Measurements from ENCODE around the gene INHBC.
"Not testable (repeated sequence)": the region's sequence is repeated elsewhere in the genome, so short reads cannot be mapped to it uniquely, and the experiment has no call there.

The INHBC gene

DNA sequence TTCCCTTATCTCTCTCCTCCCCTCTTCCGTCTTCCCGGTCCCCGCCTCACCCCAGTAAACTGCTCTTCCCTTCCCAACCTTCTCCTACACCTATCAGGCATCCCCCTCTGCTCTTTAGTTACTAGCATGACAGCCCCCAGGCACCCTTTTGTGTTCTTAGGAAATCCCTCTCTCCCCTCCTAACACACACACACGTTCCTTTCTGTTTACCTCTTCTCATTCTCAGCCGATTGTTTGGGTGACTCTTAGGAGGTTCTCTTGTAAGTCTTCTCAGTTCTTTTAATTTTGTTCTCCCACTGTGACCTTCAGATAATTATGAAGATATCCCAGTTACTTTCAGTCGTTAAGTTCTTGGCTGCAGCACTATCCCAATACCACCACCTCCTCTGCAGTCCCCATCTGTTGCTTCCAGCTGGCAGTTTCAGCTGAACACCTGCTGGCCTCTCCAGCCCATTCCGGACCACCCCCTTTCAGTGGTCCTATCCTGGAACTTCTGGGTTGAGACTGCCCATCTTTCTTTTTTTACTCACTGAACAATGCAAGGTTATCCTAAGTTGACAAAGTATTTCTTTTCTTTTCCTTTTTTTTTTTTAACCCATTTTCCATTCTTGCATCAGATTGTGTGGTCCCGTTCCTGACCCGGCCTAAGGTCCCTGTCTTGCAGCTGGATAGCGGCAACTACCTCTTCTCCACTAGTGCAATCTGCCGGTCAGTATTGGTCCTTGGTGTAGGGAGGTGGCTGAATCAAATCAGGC is 54.0 kb downstream of the INHBC start:
- no peak for DNase-seq

DNA sequence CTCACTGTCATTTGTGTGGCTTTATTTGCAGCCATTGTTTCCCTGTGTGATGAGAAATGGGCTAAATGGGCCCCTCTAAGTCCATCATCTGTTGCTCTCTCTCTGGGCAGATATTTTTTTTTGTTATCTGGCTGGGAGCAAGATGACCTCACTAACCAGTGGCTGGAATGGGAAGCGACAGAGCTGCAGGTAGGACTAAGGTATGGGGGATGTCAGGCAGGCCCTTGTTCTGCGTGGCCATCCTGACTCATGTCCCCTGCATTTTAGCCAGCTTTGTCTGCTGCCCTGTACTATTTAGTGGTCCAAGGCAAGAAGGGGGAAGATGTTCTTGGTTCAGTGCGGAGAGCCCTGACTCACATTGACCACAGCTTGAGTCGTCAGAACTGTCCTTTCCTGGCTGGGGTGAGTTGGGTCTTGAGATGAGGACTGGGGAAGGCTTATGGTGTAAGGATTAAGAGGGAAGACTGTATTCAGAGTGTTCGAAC is 54.6 kb downstream of the INHBC start:
- no peak for DNase-seq

DNA sequence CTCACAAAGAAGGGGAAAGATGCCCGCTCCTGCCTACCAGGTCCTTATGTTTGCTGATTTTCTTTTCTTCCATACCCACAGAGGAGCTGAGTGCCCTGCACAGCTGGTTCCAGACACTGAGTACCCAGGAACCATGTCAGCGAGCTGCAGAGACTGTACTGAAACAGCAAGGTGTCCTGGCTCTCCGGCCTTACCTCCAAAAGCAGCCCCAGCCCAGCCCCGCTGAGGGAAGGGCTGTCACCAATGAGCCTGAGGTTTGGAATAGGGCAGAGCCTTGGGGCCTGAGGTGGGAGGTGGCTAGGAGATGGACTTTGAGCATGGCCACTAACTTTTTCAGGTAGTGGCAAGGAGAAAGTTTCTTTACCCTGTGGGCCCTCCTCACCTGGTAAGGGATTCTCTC is 55.5 kb downstream of the INHBC start:
- DNase-seq = no peak

DNA sequence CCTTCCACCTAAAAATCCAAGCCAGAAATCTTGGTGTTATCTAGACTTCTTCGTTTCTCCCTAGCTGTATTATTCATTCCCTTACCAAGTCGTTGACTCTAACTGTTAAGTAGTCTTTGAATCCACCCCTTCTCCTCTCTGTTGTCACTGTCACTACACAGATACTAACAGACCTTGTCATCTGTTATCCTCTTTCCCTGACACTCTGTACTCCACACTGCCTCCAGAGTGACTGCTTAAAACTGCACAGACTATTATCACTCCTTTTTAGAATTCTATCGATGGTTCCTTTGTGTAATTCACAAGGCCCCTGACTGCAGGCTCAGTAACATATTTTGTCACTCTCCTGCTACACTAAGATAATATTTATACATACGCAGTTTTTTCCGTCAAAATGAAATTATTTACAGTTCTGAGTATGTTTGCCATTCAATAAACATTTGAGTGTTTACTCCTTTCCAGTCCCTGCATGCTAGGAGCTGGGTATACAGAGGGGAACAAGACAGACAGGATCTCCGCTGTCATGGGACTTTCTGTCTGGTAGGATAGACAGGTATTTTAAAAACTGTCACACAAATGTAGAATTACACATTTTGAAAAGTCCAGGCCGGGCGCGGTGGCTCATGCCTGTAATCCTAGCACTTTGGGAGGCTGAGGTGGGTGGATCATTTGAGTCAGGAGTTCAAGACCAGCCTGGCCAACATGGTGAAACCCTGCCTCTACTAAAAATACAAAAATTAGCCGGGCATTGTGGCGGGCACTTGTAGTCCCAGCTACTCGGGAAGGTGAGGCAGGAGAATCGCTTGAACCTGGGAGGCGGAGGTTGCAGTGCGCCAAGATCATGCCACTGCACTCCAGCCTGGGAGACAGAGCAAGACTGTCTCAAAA is 57.1 kb downstream of the INHBC start:
- no peak for DNase-seq

DNA sequence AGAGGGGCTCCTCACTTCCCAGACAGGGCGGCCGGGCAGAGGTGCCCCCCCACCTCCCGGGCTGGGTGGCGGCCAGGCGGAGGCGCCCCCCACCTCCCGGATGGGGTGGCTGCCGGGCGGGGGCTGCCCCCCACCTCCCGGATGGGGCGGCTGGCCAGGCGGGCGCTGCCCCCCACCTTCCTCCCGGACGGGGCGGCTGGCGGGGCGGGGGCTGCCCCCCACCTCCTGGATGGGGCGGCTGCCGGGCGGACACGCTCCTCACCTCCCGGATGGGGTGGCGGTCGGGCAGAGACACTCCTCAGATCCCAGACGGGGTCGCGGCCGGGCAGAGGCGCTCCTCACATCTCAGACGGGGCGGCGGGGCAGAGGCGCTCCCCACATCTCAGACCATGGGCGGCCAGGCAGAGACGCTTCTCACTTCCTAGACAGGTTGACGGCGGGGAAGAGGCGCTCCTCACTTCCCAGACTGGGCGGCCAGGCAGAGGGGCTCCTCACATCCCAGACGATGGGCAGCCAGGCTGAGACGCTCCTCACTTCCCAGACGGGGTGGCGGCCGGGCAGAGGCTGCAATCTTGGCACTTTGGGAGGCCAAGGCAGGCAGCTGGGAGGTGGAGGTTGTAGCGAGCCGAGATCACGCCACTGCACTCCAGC is 60.6 kb downstream of the INHBC start:
- not testable (repeated sequence) for DNase-seq

DNA sequence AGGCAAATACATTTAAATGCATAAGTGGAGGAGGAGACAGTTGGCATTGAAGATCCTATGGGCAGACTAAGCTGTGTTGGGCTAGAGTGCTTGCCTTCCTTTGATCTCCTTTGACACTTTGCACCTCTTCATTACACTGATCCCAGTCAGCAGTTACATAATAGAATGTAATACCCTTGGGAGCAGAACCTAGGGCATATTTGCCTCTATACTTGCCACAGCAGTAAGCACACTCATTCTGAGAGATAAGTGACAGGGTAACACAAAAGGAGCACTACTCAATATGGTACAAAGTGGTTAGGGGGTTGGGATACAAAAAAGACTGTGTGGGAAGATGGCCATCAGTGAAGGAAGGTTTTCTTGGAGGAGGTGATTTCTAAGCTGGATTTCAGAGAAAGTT is 62.2 kb downstream of the INHBC start:
- DNase-seq = peak; percentile 64

DNA sequence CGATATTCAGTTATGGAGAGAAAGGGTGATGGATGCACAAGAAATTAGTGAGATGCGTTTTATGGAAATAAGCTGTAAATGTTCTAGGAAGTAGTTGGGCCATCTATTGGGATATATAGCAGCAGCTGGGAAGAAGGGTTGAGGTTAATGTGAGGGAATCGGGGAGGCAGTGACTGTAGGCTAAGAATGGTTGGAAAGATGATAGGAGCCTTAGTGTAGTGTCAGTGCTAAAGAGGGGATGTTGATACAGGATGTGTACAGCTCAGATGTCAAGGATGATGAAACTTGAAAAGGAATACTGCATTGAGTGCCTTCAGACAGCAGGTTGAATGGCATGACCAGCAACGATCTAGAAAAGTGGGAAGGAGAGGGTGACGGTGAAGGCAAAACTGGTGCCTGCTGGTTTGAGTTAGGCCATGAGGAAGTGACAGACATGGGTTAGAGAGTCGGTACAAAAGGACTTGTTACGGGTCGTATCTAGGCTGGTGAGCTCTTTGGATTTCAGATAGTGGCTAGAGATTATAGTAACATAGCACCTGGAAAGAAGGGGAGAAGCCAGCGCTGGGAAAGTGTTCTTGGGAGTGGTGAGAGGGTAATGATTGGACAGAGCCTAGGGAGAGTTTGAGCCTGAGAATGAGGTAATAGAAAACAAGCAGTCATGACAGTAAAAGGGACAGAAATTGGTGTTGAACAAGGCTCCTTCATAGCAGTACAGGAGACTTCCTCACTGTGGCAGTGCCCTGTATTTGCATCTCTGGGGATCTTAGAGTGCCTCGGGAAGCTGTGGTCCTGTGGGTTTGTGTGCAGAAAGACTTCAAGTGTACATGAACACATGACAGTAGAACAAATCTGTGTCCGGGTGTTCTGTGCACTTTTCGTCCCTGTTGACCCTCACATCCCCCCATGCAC is 62.9 kb downstream of the INHBC start:
- no peak for DNase-seq

DNA sequence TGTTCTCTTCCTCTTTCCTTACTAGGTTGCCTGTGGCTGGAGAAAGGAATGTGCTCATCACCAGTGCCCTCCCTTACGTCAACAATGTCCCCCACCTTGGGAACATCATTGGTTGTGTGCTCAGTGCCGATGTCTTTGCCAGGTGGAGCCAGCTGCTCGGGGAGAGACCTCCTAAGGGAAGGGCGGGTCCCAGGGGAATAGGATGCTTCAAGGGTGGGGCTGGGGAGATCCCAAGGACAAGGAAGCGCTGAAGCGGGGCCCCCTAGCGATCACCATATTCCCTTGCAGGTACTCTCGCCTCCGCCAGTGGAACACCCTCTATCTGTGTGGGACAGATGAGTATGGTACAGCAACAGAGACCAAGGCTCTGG is 63.5 kb downstream of the INHBC start:
- DNase-seq = no peak

DNA sequence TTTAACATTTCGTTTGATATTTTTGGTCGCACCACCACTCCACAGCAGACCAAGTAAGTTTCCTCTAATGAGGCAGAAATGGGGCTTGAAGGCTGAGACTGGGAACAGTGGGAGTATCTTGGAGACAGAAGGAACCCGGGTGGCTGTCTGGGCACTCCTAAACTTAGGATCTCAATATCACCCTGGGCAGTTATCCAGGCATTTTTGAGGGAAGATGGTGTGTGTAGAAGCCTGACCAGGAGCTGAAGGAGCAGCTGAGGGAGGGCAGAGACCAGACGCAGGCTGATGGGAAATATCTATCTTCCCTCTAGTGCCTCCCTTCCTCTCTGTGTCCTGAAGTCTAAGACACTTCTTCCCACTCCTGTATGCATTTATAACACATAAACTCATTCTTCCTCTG is 64.0 kb downstream of the INHBC start:
- DNase-seq = no peak

DNA sequence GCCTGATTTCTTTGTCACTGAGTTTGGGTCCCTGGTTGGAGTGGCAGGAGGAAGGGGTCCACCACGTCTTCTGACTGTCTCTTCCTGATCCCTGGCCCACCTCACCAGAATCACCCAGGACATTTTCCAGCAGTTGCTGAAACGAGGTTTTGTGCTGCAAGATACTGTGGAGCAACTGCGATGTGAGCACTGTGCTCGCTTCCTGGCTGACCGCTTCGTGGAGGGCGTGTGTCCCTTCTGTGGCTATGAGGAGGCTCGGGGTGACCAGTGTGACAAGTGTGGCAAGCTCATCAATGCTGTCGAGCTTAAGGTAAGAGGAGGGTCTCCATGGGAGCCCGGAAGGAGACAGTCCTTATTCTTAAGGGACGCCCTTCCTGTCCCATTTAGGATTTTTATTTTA is 65.6 kb downstream of the INHBC start:
- DNase-seq = no peak
